Tibial nerve (tissue), 4 donors: ENCODE data around the gene PPME1. TPM values are rescaled to one million over a fixed set of nuclear protein-coding genes. Genes with fewer than 3 reads are reported as not detected.

Experiments
- DNase-seq, 2 donors: peaks; one replicate each; pipeline ENCODE4 v3.0.0-alpha.2; 2019; ENCODE audit warnings: low spot score in 2 of 2
- H3K27ac ChIP-seq, 4 donors: fragments of 200-600 bp; sonication (generic) in 3 of 4; one replicate each; pipeline ENCODE4 v1.5.1; 2017 to 2019; ENCODE audit warnings: mild to moderate bottlenecking in 1 of 4
- H3K27me3 ChIP-seq, 2 donors: fragments of 200-600 bp; sonication (generic) in 1 of 2; one replicate each; pipeline versions ENCODE4 v1.5.1 to v1.6.0; 2017 to 2019
- H3K36me3 ChIP-seq, 3 donors: fragments of 200-600 bp; sonication (generic); one replicate each; pipeline ENCODE4 v1.5.1; 2018 to 2019
- H3K4me1 ChIP-seq, 4 donors: fragments of 200-600 bp; sonication (generic) in 3 of 4; one replicate each; pipeline ENCODE4 v1.5.1; 2017 to 2019
- H3K4me3 ChIP-seq, 4 donors: fragments of 200-600 bp; sonication (generic) in 3 of 4; one replicate each; pipeline ENCODE4 v1.5.1; 2017 to 2019; ENCODE audit warnings: mild to moderate bottlenecking in 1 of 4, moderate library complexity in 1 of 4
- H3K9me3 ChIP-seq, 4 donors: fragments of 200-600 bp; sonication (generic) in 3 of 4; one replicate each; pipeline ENCODE4 v1.5.1; 2017 to 2019
- EP300 ChIP-seq, 2 donors: sonication (generic); formaldehyde crosslinking; IDR thresholded peaks; one replicate each; pipeline ENCODE4 v1.6.1; 2017; ENCODE audit warnings: antibody characterized with exemption in 2 of 2, mild to moderate bottlenecking in 1 of 2
- POLR2A ChIP-seq, 2 donors: fragments of 450-650 bp; IDR thresholded peaks; one replicate each; pipeline ENCODE4 v1.6.1; 2017; ENCODE audit warnings: antibody characterized with exemption in 2 of 2, mild to moderate bottlenecking in 2 of 2, moderate library complexity in 2 of 2
- WGBS, 2 donors: methylation state at CpG; one replicate each; pipeline ENCODE4 v1.1.5; 2018; 5-methylcytosine and 5-hydroxymethylcytosine counted together
- total RNA-seq, 4 donors: library from RNA; depleted of rRNA; stranded (reverse); fragments of >200 nt; gene quantifications; one replicate each; pipeline ENCODE4 v1.1.0, GENCODE V29; 2016
- TF ChIP-seq, protein P1 (sequence below), 5 experiments: fragments of 200-600 bp in 3 of 5; fragments of 450-650 bp in 2 of 5; sonication (generic) in 3 of 5; IDR thresholded peaks; one replicate each; pipeline ENCODE4 v1.5.1; 2016 to 2019; ENCODE audit warnings: antibody characterized with exemption in 5 of 5, mild to moderate bottlenecking in 3 of 5, moderate library complexity in 2 of 5

The PPME1 gene
- total RNA-seq, 4 donors from 2014 or later: 17.8 to 35.6 (median 26.5) TPM

DNA sequence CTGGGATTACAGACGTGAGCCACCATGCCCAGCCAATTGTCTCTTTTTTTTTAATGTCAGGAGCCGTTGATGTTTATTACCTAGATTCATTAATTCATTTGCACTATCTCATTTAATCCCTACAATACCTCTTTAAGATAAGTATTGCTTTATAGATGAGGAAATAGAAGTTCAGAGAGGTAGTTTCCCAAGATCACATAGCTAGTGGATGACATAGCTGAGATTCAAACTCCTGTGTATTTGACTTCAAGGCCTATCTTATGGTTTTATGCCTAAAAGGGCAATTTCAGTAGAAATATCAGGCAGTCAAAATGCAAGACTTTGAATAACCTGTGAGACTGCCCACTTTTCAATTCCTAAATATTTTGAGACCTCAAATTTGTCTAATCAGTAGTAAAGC, 66.5 kb downstream of the PPME1 start:
- no peaks in the 10 kb centered on the region for H3K27me3 ChIP-seq
- H3K9me3 ChIP-seq: no peaks in the 10 kb centered on the region
- TF ChIP-seq EP300 (IDR thresholded peaks at IDR 0.05) (no peak), POLR2A (IDR thresholded peaks at IDR 0.05) (no peak)
- TF ChIP-seq, protein P1, sequence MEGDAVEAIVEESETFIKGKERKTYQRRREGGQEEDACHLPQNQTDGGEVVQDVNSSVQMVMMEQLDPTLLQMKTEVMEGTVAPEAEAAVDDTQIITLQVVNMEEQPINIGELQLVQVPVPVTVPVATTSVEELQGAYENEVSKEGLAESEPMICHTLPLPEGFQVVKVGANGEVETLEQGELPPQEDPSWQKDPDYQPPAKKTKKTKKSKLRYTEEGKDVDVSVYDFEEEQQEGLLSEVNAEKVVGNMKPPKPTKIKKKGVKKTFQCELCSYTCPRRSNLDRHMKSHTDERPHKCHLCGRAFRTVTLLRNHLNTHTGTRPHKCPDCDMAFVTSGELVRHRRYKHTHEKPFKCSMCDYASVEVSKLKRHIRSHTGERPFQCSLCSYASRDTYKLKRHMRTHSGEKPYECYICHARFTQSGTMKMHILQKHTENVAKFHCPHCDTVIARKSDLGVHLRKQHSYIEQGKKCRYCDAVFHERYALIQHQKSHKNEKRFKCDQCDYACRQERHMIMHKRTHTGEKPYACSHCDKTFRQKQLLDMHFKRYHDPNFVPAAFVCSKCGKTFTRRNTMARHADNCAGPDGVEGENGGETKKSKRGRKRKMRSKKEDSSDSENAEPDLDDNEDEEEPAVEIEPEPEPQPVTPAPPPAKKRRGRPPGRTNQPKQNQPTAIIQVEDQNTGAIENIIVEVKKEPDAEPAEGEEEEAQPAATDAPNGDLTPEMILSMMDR (IDR thresholded peaks at IDR 0.05): no peak
- 78 to 90% methylated on average over 2 of the region's 2 CpGs for WGBS, 2 donors
- H3K4me1 ChIP-seq: no peaks in the 10 kb centered on the region
- peaks cover 0 to 71% (median 0%) of the 10 kb centered on the region in 3 donors for H3K36me3 ChIP-seq
- H3K4me3 ChIP-seq: no peak overlapping the region
- H3K27ac ChIP-seq: no peak overlapping the region
- DNase-seq: no peak

DNA sequence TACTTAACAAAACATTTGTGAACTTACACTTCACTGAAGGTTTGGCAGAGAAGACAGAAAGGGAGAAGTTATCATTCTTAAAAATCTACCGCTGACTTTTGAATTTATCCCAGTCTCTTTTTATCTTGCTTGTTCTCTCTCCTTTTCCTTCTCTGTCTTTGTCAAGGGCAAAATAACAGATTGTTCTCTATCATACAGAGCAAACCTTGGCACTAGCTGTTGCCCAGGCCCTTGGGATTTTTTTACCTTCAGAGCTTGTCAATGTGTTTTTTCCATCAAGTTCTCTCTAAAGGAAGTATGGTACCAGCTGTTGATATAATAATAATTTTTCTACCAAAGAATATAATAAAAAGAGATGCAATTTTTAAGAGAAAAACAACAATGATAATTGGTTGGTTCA, 67.2 kb downstream of the PPME1 start:
- H3K4me1 ChIP-seq: no peaks in the 10 kb centered on the region
- TF ChIP-seq, protein P1 (IDR thresholded peaks at IDR 0.05): no peak
- TF ChIP-seq EP300 (IDR thresholded peaks at IDR 0.05) (no peak), POLR2A (IDR thresholded peaks at IDR 0.05) (no peak)
- H3K4me3 ChIP-seq: no peak overlapping the region
- no peak for DNase-seq
- H3K27ac ChIP-seq: no peak overlapping the region
- H3K36me3 ChIP-seq: peaks cover 0 to 71% (median 0%) of the 10 kb centered on the region in 3 donors
- H3K9me3 ChIP-seq: no peaks in the 10 kb centered on the region
- H3K27me3 ChIP-seq: no peaks in the 10 kb centered on the region
- WGBS, 2 donors: 70 to 88% methylated on average over 1 of the region's 1 CpG

DNA sequence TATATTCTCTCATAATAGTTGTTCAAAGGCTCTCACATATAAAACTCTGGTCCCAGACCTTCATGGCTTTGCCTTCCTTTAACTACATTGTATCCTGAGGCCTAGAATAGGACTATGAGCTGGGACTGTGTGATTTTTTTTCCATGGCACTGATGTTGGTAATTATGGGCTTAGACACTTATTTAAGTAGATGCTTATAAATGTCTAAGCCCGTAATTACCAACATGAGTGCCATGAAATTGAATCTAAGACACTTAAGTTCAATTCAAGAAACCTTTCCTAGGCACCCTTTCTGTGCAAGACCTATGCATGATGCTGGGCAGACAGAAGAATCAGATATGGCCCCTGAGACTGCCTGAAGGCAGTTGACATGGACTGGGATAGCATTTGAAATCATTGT, 77.4 kb downstream of the PPME1 start:
- no peak overlapping the region for H3K27ac ChIP-seq
- no peaks in the 10 kb centered on the region for H3K4me1 ChIP-seq
- no peaks in the 10 kb centered on the region for H3K9me3 ChIP-seq
- TF ChIP-seq, protein P1 (IDR thresholded peaks at IDR 0.05): no peak
- TF ChIP-seq EP300 (IDR thresholded peaks at IDR 0.05) (no peak), POLR2A (IDR thresholded peaks at IDR 0.05) (no peak)
- DNase-seq: no peak
- WGBS, 2 donors: 89 to 93% methylated on average over 1 of the region's 1 CpG
- H3K36me3 ChIP-seq: peaks cover 0 to 81% (median 10%) of the 10 kb centered on the region in 3 donors
- no peak overlapping the region for H3K4me3 ChIP-seq
- H3K27me3 ChIP-seq: no peaks in the 10 kb centered on the region

DNA sequence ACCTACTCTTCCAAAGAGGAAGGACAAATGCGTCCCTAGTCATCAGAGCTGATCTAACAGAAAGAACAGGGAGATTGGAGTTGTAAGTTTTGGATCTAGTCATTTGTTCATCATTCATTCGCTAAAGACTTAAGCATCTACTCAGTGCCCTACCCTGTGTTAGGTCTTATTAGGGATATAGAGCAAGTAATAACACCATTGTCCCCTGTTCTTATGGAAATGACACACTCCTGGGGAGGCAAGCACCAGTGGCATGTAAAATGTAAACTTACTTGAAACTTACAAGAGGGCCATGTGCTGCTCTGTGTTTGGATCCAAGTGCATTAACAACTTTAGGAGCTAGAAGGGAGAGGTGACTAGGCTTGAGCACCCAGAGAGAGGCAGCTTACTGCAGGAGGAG, 78.4 kb downstream of the PPME1 start:
- Histone ChIP-seq H3K4me1 (no peaks in the 10 kb centered on the region), H3K36me3 (peaks cover 0 to 87% (median 10%) of the 10 kb centered on the region in 3 donors), H3K27ac (no peak overlapping the region), H3K9me3 (no peaks in the 10 kb centered on the region), H3K4me3 (no peak overlapping the region), H3K27me3 (no peaks in the 10 kb centered on the region)
- TF ChIP-seq, protein P1 (IDR thresholded peaks at IDR 0.05): no peak
- no peak for TF ChIP-seq POLR2A (IDR thresholded peaks at IDR 0.05)
- no peak for TF ChIP-seq EP300 (IDR thresholded peaks at IDR 0.05)
- 92 to 93% methylated on average over 2 of the region's 2 CpGs for WGBS, 2 donors
- no peak for DNase-seq

DNA sequence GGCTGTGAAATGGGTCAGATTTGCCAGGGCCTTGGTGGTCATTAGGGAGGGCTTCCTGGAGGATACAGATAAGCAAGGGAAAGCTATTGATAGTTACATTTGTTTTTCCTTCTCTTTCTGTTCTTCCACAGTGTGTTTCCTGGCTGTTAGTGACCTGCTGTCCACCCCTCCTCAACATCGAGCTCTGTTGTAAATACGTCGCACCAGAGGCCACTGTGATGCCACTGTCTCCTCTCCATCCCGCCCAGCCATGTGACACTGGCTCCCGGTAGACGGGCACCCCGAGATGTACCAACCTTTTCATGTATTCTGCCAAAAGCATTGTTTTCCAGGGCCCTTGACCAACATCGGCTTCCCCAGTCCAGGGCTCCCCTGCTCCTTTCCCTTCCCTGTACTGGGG, 82.3 kb downstream of the PPME1 start:
- Histone ChIP-seq H3K9me3 (no peaks in the 10 kb centered on the region), H3K4me3 (no peak overlapping the region), H3K4me1 (peaks cover 0 to 9% (median 0%) of the 10 kb centered on the region in 4 donors), H3K27me3 (no peaks in the 10 kb centered on the region), H3K36me3 (peaks cover 0 to 72% (median 4%) of the 10 kb centered on the region in 3 donors), H3K27ac (no peak overlapping the region)
- 84 to 88% methylated on average over 8 of the region's 8 CpGs for whole genome bisulfite sequencing, 2 donors
- TF ChIP-seq EP300 (IDR thresholded peaks at IDR 0.05) (no peak), POLR2A (IDR thresholded peaks at IDR 0.05) (no peak)
- TF ChIP-seq, protein P1 (IDR thresholded peaks at IDR 0.05): no peak
- DNase-seq: no peak
